B cell (primary cell): ENCODE measurements around the gene NLGN1. TPM values are rescaled to one million over a fixed set of nuclear protein-coding genes. Genes with fewer than 3 reads are reported as not detected.

Experiments used
- ATAC-seq: fragments of 200-7000 bp; cut with Tn5 transposase; one replicate; pipeline ENCODE4 v1.10.0; 2021; ENCODE audit warnings: low read depth, mild to moderate bottlenecking, moderate number of reproducible peaks, moderate library complexity
- CTCF ChIA-PET: fragments of 350-600 bp; sonication (Branson Sonifier 250); formaldehyde crosslinking; loops from one replicate; lab custom pipeline; 2021; ENCODE audit warnings: antibody characterized with exemption, inconsistent platforms; lab: Charles Lee
- POLR2A ChIA-PET: fragments of 350-600 bp; sonication (Branson Sonifier 250); formaldehyde crosslinking; loops from one replicate; lab custom pipeline; 2021; ENCODE audit warnings: antibody characterized with exemption; lab: Charles Lee
- DNase-seq: peaks from one replicate; pipeline ENCODE4 v3.0.0; 2013
- H2AFZ ChIP-seq: 2 replicates; pipeline ENCODE4 v1.6.1; 2012; ENCODE audit warnings: mild to moderate bottlenecking, low read depth, low read length; ENCODE audit not compliant: insufficient read depth, poor library complexity, severe bottlenecking
- H3K27ac ChIP-seq, 2 donors: 1 replicate in 1 of 2; 2 replicates in 1 of 2; pipeline ENCODE4 v1.5.1; 2012 to 2013; ENCODE audit warnings: low read length in 2 of 2, mild to moderate bottlenecking in 2 of 2, moderate library complexity in 1 of 2
- H3K27me3 ChIP-seq, 4 experiments: fragments of 200-600 bp in 1 of 4; sonication (generic) in 1 of 4; replicated peaks in 1 of 4; 1 replicate in 2 of 4; 2 replicates in 2 of 4; pipeline versions ENCODE4 v1.6.1 to v1.7.0; 2013 to 2016; ENCODE audit warnings: low read length in 3 of 4, mild to moderate bottlenecking in 2 of 4, mixed read lengths in 1 of 4, moderate library complexity in 1 of 4; ENCODE audit not compliant: insufficient read depth in 4 of 4, control insufficient read depth in 3 of 4; ENCODE audit errors: control extremely low read depth in 1 of 4
- H3K36me3 ChIP-seq, 2 experiments: replicated peaks in 1 of 2; 1 replicate in 1 of 2; 2 replicates in 1 of 2; pipeline versions ENCODE4 v1.6.1 to v1.7.1; 2013; ENCODE audit warnings: low read length in 1 of 2; ENCODE audit not compliant: insufficient read depth in 2 of 2, control insufficient read depth in 1 of 2; ENCODE audit errors: control extremely low read depth in 1 of 2, extremely low read depth in 1 of 2
- H3K4me1 ChIP-seq, 2 donors: fragments of 200-600 bp in 1 of 2; sonication (generic) in 1 of 2; 1 replicate in 1 of 2; 2 replicates in 1 of 2; pipeline versions ENCODE4 v1.5.1 to v1.6.1; 2013 to 2017; ENCODE audit warnings: low read length in 2 of 2; ENCODE audit not compliant: control insufficient read depth in 2 of 2, insufficient read depth in 2 of 2
- H3K4me2 ChIP-seq: replicated peaks from 2 replicates; pipeline ENCODE3; 2012; ENCODE audit warnings: mild to moderate bottlenecking, low read depth, low read length; ENCODE audit not compliant: poor library complexity, severe bottlenecking
- H3K4me3 ChIP-seq, 5 experiments: fragments of 200-600 bp in 1 of 5; sonication (generic) in 1 of 5; 1 replicate in 3 of 5; 2 replicates in 2 of 5; pipeline versions ENCODE4 v1.5.1 to v1.7.0; 2011 to 2016; ENCODE audit warnings: low read length in 4 of 5, mild to moderate bottlenecking in 4 of 5, low read depth in 2 of 5, control low read depth in 1 of 5, moderate library complexity in 1 of 5; ENCODE audit not compliant: insufficient read depth in 1 of 5; ENCODE audit errors: control extremely low read depth in 1 of 5, extremely low read depth in 1 of 5
- H3K79me2 ChIP-seq: fragments of 200-600 bp; sonication (generic); one replicate; pipeline ENCODE4 v1.6.0; 2016; ENCODE audit warnings: low read length; ENCODE audit not compliant: control insufficient read depth, insufficient read depth
- H3K9ac ChIP-seq: fragments of 200-600 bp; sonication (generic); 2 replicates; pipeline ENCODE4 v1.6.1; 2017; ENCODE audit warnings: mild to moderate bottlenecking, low read length, moderate library complexity
- H3K9me3 ChIP-seq, 3 donors: one replicate each; pipeline versions ENCODE4 v1.6.1 to v1.7.1; 2013; ENCODE audit warnings: low read length in 2 of 3; ENCODE audit not compliant: control insufficient read depth in 2 of 3, insufficient read depth in 1 of 3; ENCODE audit errors: control extremely low read depth in 1 of 3
- H4K20me1 ChIP-seq: 2 replicates; pipeline ENCODE4 v1.6.0; 2012; ENCODE audit warnings: mild to moderate bottlenecking, low read length; ENCODE audit not compliant: insufficient read depth, control insufficient read depth, poor library complexity, severe bottlenecking
- H3K27ac Mint-ChIP-seq: one replicate; pipeline ENCODE4 v1.8.0; 2021; ENCODE audit warnings: mixed read lengths
- H3K27me3 Mint-ChIP-seq: one replicate; pipeline ENCODE4 v1.8.0; 2021; ENCODE audit warnings: mixed read lengths
- H3K4me1 Mint-ChIP-seq: one replicate; pipeline ENCODE4 v1.8.0; 2021; ENCODE audit warnings: mixed read lengths
- H3K4me3 Mint-ChIP-seq: one replicate; pipeline ENCODE4 v1.8.0; 2021; ENCODE audit warnings: mixed read lengths
- H3K9me3 Mint-ChIP-seq: one replicate; pipeline ENCODE4 v1.8.0; 2022; ENCODE audit warnings: mixed read lengths; ENCODE audit not compliant: insufficient read depth
- EZH2 ChIP-seq: IDR thresholded peaks from 2 replicates; pipeline ENCODE4 v1.6.1; 2012; ENCODE audit warnings: borderline replicate concordance, low read depth, mild to moderate bottlenecking, moderate library complexity, low read length; ENCODE audit not compliant: insufficient read depth, poor library complexity, severe bottlenecking
- WGBS: methylation state at CpG from one replicate; pipeline ENCODE4 v1.1.5; 2013; ENCODE audit warnings: missing lambda C conversion rate; ENCODE audit not compliant: insufficient coverage; 5-methylcytosine and 5-hydroxymethylcytosine counted together
- intact Hi-C: fragments of 100-400 bp; cut with micrococcal nuclease; formaldehyde crosslinking; loops from one replicate; pipeline ENCODE4 v1.10.0; 2022
- polyA plus RNA-seq: library from polyadenylated mRNA; depleted of rRNA; stranded (reverse); fragments of >200 nt; gene quantifications from 2 replicates; pipeline ENCODE4 v1.2.3, GENCODE V29; 2012
- total RNA-seq, 2 donors: library from RNA; stranded (reverse); fragments of 120-200 nt in 1 of 2; gene quantifications; 1 replicate in 1 of 2; 2 replicates in 1 of 2; pipeline versions ENCODE4 v1.2.3 to v1.2.4, GENCODE V29; 2013 to 2022
- TF ChIP-seq, protein P1 (sequence below): fragments of 200-600 bp; IDR thresholded peaks from one replicate; pipeline ENCODE4 v1.8.0; 2022; ENCODE audit warnings: antibody characterized with exemption, mild to moderate bottlenecking

The NLGN1 gene
- total and polyA plus RNA-seq, 2 donors (not counting 1 experiment from before 2014, with no cell fraction given) = not detected

DNA sequence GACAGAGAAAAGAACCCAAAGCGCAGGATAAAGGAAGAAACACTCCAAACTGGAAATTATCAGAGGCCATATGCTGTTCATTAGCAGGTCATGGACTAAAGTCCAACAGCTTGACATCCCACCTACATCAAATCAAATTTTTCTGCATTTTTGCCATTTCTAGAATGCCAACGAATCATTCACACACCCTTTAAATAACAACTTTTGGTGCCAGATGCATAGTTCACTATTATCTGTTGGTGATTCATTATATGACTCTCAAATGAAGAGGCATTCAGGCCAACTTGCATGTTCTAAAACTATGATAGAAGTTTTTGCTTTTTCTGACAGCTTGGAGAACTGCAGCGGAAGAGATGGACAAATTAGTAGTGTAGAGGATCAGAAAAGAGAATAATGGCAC is 931.8 kb downstream of the NLGN1 start:
- Histone ChIP-seq H3K9me3 (no peaks in the 10 kb centered on the region), H3K4me2 (no peak overlapping the region), H4K20me1 (no peaks in the 10 kb centered on the region), H3K4me1 (no peaks in the 10 kb centered on the region), H3K79me2 (no peaks in the 10 kb centered on the region), H3K27ac (no peak overlapping the region), H3K9ac (no peak overlapping the region), H2AFZ (no peak overlapping the region), H3K27me3 (no peaks in the 10 kb centered on the region), H3K4me3 (no peak overlapping the region), H3K36me3 (no peaks in the 10 kb centered on the region)
- intact Hi-C loops = no loop called here
- H3K27ac Mint-ChIP-seq = no peak overlapping the region
- ATAC-seq (no peak), DNase-seq (no peak)
- POLR2A ChIA-PET = no interaction called here
- no peaks in the 10 kb centered on the region for H3K4me1 Mint-ChIP-seq
- peaks cover 10% of the 10 kb centered on the region for H3K9me3 Mint-ChIP-seq
- no peak overlapping the region for H3K4me3 Mint-ChIP-seq
- 100% methylated on average over 1 of the region's 3 CpGs for WGBS
- H3K27me3 Mint-ChIP-seq = no peaks in the 10 kb centered on the region
- no peak for TF ChIP-seq EZH2
- TF ChIP-seq, protein P1, sequence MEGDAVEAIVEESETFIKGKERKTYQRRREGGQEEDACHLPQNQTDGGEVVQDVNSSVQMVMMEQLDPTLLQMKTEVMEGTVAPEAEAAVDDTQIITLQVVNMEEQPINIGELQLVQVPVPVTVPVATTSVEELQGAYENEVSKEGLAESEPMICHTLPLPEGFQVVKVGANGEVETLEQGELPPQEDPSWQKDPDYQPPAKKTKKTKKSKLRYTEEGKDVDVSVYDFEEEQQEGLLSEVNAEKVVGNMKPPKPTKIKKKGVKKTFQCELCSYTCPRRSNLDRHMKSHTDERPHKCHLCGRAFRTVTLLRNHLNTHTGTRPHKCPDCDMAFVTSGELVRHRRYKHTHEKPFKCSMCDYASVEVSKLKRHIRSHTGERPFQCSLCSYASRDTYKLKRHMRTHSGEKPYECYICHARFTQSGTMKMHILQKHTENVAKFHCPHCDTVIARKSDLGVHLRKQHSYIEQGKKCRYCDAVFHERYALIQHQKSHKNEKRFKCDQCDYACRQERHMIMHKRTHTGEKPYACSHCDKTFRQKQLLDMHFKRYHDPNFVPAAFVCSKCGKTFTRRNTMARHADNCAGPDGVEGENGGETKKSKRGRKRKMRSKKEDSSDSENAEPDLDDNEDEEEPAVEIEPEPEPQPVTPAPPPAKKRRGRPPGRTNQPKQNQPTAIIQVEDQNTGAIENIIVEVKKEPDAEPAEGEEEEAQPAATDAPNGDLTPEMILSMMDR = no peak
- CTCF ChIA-PET = no interaction called here

DNA sequence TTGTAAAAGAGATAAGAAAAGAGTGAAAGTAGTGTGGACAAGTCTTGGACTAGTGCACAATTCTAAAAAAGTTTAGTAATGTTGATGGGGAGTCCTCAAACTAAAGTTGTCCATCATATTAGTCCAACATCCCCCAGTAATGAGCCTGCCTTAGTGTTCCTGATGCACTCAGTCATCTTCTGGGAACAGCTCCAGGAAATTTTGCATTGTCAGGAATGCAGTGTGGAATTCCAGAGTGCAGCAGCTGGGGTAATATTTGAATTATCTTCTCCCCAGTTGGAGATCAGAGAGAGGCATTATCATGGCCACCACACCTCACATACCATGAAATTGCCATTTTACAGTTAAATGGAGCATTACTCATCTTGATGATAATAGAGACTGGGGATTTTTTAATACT is 932.8 kb downstream of the NLGN1 start:
- H2AFZ ChIP-seq = no peak overlapping the region
- H3K4me1 ChIP-seq = no peaks in the 10 kb centered on the region
- H3K4me3 Mint-ChIP-seq = no peak overlapping the region
- H4K20me1 ChIP-seq = no peaks in the 10 kb centered on the region
- H3K9ac ChIP-seq = no peak overlapping the region
- no peaks in the 10 kb centered on the region for H3K27me3 Mint-ChIP-seq
- peaks cover 10% of the 10 kb centered on the region for H3K9me3 Mint-ChIP-seq
- DNase-seq = no peak
- POLR2A ChIA-PET = no interaction called here
- no peaks in the 10 kb centered on the region for H3K79me2 ChIP-seq
- no peak for ATAC-seq
- no peaks in the 10 kb centered on the region for H3K36me3 ChIP-seq
- H3K27me3 ChIP-seq = no peaks in the 10 kb centered on the region
- H3K4me3 ChIP-seq = no peak overlapping the region
- H3K4me1 Mint-ChIP-seq = no peaks in the 10 kb centered on the region
- TF ChIP-seq EZH2 = no peak
- TF ChIP-seq, protein P1 = no peak
- H3K27ac Mint-ChIP-seq = no peak overlapping the region
- CTCF ChIA-PET = no interaction called here
- no peaks in the 10 kb centered on the region for H3K9me3 ChIP-seq
- H3K4me2 ChIP-seq = no peak overlapping the region
- intact Hi-C loops = no loop called here
- no peak overlapping the region for H3K27ac ChIP-seq
